ENCODE results near the gene GBP3.
"Not testable (repeated sequence)": the region's sequence is repeated elsewhere in the genome, so short reads cannot be mapped to it uniquely, and the experiment has no call there.

The GBP3 gene

DNA sequence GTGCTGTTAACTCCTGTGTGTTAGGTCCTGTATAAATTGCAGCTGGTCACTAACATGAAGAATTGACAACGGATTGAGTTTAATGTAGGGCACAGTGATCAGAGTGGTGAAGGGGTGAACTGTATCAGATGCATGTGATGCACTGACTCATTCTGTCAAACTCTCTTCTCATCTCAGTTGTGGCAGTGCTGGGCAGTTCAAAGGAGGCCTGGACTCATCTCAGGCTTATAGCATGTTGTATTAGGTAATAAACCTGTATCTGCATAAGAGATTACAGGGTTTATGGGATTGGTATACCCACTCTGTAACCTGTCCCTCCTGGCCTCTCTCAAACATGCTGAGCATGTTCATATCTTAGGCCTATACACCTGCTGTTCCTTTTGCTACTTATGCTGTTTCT, 12.4 kb upstream of the GBP3 start:
- DNase-seq (ENCODE audit: low read depth): no peak
- TF ChIP-seq, protein P1, sequence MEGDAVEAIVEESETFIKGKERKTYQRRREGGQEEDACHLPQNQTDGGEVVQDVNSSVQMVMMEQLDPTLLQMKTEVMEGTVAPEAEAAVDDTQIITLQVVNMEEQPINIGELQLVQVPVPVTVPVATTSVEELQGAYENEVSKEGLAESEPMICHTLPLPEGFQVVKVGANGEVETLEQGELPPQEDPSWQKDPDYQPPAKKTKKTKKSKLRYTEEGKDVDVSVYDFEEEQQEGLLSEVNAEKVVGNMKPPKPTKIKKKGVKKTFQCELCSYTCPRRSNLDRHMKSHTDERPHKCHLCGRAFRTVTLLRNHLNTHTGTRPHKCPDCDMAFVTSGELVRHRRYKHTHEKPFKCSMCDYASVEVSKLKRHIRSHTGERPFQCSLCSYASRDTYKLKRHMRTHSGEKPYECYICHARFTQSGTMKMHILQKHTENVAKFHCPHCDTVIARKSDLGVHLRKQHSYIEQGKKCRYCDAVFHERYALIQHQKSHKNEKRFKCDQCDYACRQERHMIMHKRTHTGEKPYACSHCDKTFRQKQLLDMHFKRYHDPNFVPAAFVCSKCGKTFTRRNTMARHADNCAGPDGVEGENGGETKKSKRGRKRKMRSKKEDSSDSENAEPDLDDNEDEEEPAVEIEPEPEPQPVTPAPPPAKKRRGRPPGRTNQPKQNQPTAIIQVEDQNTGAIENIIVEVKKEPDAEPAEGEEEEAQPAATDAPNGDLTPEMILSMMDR (IDR thresholded peaks at IDR 0.05; ENCODE audit: insufficient read depth, low read depth, low read length, missing control alignments): no peak

DNA sequence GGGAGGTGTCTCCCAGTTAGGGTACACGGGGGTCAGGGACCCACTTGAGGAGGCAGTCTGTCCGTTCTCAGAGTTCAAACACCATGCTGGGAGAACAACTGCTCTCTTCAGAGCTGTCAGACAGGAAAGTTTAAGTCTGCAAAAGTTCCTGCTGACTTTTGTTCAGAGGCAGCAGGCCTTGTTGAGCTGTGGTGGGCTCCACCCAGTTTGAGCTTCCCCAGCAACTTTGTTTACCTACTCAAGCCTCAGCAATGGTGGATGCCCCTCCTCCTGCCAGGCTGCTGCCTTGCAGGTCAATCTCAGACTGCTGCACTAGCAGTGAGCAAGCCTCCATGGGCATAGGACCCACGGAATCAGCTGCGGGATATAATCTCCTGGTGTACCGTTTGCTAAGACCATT, 11.3 kb upstream of the GBP3 start:
- not testable (repeated sequence) for H3K4me3 ChIP-seq (ENCODE audit: low read length); DNase-seq (ENCODE audit: low read depth)

More for the DNA sequence above, 12.4 kb upstream of the GBP3 start:
- no peak overlapping the region for H3K4me3 ChIP-seq (ENCODE audit: low read length)

DNA sequence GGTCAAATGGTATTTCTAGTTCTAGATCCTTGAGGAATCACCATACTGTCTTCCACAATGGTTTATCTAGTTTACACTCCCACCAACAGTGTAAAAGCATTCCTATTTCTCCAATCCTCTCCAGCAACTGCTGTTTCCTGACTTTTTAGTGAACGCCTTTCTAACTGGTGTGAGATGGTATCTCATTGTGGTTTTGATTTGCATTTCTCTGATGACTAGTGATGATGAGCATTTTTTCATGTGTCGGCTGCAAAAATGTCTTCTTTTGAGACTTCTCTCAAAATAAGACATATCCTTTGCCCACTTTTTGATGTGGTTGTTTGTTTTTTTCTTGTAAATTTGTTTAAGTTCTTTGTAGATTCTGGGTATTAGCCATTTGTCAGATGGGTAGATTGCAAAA, 6.4 kb upstream of the GBP3 start:
- not testable (repeated sequence) for DNase-seq (ENCODE audit: low read depth)

DNA sequence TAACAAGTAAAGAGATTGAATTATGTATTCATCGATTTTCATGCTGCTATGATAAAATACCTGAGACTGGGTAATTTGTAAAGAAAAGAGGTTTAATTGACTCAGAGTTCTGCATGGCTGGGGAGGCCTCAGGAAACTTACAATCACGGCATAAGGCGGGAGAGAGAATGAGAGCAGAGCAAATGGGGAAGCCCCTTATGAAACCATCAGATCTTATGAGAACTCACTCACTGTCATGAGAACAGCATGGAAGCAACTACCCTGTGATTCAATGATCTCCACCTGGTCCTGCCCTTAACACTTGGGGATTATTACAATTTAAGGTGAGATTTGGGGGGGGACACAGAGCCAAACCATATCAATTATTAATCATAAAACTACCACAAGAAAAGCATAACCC, 3.3 kb upstream of the GBP3 start:
- TF ChIP-seq, protein P1 (IDR thresholded peaks at IDR 0.05; ENCODE audit: insufficient read depth, low read depth, low read length, missing control alignments): no peak
- no peak overlapping the region for H3K4me3 ChIP-seq (ENCODE audit: low read length)
- no peak for DNase-seq (ENCODE audit: low read depth)

More for the DNA sequence above, 6.4 kb upstream of the GBP3 start:
- H3K4me3 ChIP-seq (ENCODE audit: low read length): not testable (repeated sequence)

DNA sequence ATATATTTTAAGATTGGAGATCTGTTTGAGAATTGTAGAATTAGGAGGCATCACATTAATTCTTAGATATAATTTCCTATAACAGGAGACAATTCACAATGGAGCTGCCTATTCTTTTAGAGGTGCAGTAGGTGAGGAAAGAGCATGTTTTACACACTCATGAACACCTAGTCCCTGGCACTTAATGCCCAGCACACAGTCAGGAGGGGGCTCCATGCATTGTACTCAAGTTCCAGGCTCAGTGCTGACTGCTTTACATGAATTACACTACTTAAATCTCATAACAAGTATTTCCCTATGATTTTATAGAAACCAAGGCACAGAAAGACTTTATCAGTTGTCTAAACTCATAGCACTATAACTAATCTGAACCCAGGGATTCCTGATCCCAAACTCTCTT, 360 bp upstream of the GBP3 start:
- TF ChIP-seq, protein P1 (IDR thresholded peaks at IDR 0.05; ENCODE audit: insufficient read depth, low read depth, low read length, missing control alignments): no peak
- H3K4me3 ChIP-seq (ENCODE audit: low read length): no peak overlapping the region
- DNase-seq (ENCODE audit: low read depth): no peak

DNA sequence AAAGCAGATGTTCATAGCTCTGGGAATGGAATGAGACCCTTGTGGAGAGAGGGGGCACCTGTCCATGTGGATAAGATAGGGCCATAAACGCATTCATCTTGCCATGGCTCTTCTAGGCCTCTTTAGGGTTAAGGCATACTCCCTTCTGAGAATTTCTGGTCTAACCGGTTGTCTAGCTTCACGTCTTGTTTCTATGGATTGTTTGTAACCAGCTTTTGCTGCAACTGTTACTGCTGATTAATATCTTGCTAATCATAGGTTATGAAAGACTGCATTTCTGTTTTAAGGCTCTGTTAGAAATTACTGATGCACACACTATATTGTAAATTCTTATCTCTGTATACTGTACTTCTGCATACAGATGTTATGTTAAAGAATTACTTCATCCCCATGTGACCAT, 4.3 kb downstream of the GBP3 start:
- not testable (repeated sequence) for H3K4me3 ChIP-seq (ENCODE audit: low read length)
- DNase-seq (ENCODE audit: low read depth): peak; percentile 52

DNA sequence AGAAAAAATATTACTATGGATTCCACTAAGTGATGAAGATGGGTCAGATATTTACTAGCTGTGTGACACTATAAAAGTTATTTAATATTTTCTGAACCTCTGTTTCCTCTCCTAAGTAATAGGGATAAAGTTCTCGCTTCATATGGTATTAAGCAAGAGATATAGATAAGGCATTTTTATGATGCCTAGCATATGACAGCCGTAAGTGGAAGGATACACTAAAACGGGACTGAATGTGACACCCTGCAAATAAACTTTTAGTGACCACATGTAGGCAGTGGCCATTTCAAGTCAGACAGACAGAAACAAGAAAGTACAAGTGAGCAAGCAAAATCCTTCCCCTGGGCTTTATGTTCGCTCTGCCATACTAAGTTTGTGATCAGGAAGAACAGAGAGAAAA, 14.2 kb downstream of the GBP3 start:
- no peak overlapping the region for H3K4me3 ChIP-seq (ENCODE audit: low read length)
- no peak for DNase-seq (ENCODE audit: low read depth)
- TF ChIP-seq, protein P1 (IDR thresholded peaks at IDR 0.05; ENCODE audit: insufficient read depth, low read depth, low read length, missing control alignments): no peak

DNA sequence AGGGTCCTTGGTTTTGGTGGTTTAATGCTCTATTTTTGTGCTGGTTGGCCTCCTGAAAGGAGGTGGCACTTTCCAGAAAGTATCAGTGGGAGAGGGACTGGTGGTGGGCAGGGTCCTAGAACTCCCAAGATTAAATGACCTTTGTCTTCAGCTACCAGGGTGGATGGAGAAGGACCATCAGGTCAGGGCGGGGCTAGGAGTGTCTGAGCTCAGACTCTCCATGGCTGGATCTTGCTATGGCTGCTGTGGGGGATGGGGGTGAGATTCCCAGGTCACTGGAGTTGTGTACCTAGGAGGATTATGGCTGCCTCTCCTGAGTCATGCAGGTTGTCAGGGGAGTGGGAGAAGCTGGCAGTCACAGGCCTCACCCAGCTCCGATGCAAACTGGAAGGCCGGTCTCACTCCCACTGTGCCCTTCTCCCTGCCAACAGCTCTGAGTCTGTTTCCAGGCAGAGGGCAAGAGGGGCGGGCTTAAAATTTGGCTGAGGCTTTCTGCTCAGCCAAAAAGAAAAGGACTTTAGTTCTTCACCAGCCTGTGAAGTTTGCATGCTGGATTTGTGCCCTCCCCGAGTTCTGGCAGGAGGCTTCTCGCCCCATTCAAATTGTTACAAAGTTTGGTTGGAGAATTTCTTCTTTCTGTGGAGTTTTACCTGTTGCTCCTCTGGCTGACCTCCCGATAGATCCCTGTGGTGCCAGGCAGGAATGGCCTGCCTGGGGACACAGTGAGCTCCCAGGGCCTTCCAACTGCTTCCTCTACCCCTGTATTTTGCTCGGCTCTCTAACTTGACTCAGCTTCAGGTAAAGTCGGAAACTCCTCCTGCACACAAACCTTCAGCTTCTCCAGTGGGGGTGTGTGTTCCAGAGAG, 17.1 kb downstream of the GBP3 start:
- TF ChIP-seq, protein P1 (IDR thresholded peaks at IDR 0.05; ENCODE audit: insufficient read depth, low read depth, low read length, missing control alignments): no peak
- H3K4me3 ChIP-seq (ENCODE audit: low read length): no peak overlapping the region
- no peak for DNase-seq (ENCODE audit: low read depth)

DNA sequence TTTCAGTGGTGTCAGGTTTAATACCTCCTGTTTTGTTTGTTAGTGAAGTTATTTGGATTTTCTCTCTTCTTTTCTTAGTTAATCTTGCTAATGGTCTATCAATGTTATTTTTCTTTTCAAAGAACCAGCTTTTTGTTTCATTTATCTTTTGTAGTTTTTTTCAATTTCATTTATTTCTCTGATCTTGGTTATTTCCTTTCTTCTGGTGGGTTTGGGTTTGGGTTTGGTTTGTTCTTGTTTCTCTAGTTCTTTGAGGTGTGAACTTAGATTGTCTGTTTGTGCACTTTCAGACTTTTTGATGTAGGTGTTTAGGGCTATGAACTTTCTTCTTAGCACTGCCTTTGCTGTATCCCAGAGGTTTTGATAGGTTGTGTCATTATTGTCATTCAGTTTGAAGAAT, 20.5 kb downstream of the GBP3 start:
- not testable (repeated sequence) for H3K4me3 ChIP-seq (ENCODE audit: low read length); DNase-seq (ENCODE audit: low read depth)
